ENCODE measurements around the gene FAM193B.
"Not testable (repeated sequence)": the region's sequence is repeated elsewhere in the genome, so short reads cannot be mapped to it uniquely, and the experiment has no call there.

FAM193B gene

DNA sequence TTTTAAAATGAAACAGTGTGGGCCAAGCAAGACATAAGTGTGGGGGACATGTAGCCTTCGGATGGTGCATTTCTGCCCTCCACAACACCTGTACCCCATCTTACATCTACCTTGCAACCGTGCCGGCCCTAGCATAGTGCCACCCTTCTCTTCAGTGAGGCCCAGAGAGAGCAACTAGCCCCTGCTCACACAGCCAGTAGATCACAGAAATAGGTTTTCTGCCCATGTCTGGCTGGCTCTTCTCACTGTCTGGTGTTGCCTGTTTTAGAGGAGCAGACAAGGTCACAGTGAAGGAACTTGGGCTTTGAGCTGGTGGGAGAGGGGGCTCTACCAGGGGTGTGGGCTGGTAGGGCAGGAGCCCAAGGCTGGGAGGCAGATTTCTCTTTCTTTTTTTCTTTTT is 68.1 kb downstream of the FAM193B start:
- no peak for DNase-seq (ENCODE audit: low spot score)

DNA sequence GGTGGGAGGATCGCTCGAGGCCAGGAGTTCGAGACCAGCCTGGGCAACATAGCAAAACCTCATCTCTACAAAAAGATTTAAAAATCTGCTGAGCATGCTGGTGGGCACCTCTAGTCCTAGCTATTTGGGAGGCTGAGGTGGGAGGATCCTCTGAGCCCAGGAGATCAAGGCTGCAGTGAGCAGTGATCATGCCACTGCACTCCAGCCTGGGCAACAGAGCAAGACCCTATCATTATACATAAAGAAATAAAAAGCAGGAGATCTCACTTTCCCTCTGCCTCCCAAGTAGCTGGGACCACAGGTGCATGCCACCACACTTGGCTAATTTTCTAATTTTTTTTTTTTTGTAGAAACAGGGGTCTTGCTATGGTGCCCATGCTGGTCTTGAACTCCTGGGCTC is 68.6 kb downstream of the FAM193B start:
- not testable (repeated sequence) for DNase-seq (ENCODE audit: low spot score)

DNA sequence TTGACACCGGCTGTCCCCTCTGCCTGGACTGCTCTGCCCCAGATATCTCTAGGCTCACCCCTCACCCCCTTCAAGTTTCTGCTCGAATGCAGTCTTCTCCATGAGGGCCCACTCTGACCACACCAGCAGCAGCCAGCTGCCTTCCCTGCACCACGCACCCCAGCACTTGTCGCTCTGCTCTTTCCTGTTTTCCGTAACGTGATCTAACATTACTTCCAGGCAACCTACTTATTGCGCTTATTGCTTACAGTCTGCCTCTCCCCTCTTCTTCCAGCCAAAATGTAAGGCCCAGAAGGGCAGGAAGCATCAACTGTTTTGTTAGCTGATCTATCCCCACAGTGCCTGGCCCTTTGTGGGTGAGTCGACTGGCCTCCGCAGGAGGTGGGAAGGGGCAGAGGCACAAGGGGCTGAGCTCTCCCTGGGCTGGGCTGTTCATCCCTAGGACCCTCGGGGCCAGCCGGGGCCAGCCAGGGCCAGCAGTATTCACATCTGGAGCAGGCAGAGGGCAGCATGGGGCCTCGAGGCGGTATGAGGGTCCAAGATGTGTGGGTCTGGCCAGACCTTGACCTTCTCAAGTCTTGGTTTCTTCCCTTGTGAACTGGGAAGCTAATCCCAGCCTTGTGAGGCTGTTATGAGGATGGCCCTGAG is 69.3 kb downstream of the FAM193B start:
- DNase-seq (ENCODE audit: low spot score), result no peak

DNA sequence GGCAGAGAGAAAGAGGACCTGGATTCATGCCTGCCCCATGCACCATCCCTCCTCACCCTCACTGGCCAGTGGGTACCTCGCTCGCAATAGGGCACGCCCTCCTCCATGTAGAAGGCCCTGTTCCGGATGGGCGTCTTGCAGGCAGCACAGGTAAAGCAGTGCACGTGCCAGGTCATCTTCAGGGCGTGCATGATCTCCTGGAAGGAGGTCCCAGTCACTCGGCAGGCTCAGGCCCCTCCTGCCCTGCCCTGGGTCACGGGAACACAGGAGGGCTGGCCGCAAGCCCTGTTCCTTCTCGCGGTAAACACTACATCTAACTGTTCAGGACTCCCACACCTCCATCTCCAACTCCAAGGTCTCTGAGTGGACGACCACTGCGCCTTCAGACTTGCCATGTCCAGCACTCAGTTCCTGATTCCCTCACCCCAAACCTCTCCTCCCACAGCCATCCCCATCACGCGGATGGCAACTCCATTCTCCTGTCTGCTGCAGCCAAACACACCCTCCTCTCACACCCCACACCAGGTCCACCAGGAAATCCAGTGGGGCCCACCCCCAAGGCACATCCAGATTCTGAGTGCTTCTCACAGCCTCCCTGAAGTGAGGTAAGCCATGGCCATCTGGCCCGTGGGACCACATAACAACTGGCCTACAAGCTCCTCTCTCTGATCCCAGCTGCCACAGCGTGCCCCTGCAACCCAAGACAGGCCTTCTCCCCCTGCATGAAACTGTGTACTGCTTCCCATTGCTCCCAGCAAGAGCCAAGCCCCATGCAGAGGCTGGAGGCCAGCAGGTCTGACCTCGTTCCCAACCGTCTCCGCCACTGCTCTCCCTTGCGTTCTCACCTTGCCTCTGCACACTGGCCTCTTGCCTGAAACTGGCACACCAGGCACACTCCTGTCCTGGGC is 70.1 kb downstream of the FAM193B start:
- DNase-seq (ENCODE audit: low spot score), result no peak

DNA sequence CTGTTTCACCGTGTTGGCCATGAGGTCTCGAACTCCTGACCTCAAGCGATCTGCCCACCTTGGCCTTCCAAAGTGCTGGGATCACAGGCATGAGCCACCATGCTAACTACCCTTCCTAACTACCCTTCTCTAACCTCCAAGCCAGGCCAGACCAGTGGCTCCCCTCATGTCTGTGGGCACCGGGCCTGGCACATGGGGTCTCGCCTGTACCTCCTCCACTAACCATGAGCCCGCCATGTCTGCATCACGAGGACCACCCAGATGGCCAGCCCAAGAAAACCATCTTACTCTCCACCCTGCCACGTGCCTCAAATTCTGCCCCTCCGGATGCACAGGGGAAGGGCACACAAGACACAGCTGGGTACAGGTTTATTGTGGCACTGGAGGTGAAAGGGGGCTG is 71.3 kb downstream of the FAM193B start:
- no peak for DNase-seq (ENCODE audit: low spot score)

DNA sequence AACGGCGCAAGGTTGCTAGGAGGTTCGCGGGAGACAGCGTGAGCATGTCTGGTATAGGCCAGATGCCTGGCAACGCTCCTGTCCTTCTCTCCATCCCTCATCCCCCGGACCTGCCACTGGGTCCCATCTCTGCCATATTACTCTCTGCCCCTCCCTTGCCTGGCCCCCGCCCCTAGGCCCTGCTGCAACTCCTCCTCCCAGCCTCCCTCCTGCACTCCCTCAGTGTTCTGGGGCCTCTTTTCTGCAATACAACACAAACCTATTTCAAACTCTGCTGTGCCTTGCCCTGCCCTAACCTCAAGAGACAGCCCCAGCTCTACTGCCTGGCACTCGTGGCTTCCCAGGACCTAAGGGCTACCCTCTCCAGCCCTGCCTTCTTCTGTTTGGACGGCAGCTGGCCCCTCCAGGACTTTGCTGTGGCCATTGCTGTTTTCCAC is 72.0 kb downstream of the FAM193B start:
- no peak for DNase-seq (ENCODE audit: low spot score)

DNA sequence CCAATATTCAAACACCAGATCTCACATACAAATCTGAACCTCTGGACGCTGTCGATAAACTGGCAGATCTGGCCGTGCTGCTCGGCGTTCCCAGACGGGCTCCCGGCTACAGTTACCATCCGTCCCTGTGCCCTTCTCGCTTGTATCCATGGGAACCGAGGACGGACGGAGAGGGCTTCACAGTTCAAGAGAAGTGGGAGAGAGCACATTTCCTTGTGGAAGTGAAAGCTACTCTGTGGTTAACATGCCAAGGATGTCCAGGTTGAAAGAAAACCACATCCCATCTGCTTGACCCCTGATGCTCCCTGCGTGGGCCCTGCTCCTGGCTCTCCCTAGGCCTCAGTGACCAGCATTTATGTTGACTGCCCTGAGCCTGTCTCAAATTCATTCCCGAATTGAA is 74.6 kb downstream of the FAM193B start:
- peak; percentile 60 for DNase-seq (ENCODE audit: low spot score)

DNA sequence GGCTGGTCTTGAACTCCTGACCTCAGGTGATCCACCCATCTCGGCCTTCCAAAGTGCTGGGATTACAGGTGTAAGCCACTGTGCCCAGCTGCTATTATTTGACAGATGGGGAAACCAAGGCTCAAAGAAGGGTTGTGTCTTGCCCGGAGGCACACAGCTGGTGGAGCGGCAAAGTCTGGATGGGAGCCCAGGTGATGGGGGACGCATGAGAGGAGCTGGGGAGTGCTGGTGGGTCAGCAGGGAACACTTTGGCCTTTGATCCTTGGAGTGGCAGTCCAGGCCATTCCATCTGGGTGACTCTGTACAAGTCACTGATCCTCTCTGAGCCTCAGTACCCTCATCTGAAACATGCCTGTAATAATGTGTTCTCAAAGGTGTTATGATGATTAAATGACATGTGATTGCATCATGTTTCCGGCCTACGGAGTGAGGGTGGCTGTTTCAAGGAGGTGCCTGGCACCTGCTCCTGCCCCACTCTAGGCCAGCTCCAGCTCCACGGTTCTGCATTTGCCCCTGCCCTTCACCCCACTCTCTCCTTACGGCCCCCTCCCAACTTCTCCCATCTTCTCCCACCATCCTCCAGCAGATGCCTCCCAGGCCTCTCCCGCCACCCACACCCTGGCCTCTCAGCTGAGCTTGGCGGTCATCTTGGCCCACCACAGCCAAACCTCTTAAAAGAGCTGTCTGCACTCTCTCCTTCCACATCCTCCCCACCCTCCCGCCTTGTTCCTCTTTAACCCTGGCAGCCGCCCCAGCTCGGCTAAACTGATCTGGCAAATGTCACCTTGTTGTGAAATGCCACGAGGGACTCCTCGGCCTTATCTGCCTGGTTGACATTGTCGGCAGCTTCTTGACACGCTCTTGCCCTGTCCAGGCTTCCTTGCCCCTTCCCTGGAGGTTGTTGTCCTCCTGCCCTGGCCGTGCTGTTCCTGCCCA is 75.4 kb downstream of the FAM193B start:
- peak; percentile 67 for DNase-seq (ENCODE audit: low spot score)

DNA sequence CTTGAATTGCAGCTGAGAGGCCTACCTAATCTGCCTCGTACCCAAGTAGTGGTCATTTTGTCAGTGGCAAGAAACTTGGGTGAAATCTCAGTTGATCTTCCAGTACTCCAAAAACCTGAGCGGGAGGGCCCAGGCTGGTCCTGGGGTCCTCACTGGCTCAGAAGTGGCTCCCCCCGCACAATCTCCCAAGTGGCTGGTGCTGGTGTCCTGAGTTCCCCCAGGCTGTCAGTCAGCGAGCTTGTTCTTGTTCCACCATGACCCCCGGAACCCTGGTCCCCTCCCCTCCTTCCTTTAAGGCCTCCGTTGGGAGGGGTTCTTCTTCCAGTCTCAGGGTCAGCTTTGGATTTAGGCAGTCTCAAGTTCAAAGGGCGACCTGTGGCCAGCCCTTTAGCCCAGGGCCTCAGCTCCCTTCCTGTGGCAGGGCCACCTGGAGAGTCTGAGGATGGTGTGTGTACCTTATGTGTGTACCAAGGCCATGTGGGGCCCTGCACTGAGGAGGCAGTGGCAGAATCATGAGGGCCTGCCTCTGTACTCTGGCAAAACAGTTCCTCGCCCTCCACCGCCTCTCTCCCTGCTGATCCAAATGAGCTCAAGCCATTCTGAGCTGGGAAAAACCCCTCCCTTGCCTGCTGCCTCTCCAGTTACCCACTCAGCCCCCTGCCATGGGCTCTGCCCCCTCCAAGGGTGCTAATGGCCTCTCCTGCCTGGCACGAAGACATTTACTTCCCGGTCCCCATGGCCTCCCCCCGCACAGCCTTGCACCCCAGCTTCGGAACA is 76.5 kb downstream of the FAM193B start:
- no peak for DNase-seq (ENCODE audit: low spot score)

DNA sequence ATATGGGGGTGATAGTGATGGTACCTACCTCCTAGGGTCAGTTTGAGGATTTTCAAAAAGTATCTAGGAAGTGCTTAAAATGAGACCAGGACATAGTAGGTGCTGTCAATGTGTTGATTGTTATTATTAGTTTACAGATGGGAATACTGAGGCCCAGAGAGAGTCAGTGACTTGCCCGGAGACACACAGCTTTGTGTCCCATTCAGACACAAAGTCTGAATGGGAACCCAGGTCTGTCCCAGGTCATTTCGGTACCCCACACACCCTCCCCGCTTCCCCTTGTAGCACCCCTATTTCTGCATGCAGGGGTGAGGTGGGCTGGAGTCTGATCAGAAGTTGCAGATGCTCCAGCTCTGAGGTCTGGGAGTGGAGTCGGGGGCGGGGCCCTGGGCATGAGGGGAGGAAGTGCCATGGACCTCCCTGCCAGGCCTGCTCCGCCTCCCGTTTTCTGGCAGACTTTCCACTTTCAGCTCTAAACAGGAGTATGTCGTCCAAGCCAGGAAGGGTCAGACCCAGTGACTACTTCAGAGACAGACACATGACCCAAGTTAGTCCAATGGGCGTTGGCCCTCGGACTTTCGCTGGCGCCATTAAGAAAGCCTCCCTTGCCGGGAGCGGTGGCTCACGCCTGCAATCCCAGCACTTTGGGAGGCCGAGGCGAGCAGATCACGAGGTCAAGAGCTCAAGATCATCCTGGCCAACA is 77.7 kb downstream of the FAM193B start:
- no peak for DNase-seq (ENCODE audit: low spot score)

DNA sequence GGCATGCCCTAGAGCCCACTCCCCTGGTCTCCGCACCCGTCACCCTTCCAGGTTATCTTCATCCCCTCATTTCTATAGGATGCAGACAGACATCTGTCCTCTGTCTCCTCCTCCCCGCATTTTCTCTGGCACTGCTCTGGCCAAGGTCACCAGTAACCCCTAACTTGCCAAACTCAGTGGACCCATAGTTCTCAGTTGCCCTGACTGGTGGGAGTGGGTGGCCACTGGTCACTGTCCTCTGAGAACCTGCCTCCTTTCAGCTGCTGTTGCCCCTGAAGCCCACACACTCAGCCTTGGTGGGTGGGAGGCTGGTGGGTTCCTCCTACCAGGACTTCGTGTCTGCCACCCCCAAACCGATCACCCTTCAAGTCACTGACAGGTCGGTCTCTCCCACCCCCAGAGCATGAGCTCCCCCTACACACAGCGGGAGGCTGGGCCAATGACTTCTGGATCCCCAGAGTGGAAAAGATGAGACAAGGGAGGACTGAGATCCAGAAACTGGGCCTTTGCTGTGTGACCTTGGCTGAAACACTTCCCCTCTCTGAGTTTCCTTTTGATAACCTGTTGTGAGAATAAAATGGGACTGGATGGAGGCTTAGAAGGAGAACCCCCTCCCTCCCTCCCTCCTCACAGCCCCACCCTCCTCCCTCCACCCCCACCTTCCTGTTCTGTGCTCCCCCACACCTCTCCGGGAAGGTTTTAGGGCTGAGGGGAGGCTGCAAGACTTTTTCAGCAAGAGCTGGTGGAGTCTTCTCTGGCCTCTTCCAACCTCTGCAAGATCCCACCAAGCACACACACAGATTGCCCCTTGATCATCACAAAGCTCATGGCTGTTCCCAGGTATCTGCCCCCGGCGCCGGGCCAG is 78.6 kb downstream of the FAM193B start:
- DNase-seq (ENCODE audit: low spot score), result no peak

DNA sequence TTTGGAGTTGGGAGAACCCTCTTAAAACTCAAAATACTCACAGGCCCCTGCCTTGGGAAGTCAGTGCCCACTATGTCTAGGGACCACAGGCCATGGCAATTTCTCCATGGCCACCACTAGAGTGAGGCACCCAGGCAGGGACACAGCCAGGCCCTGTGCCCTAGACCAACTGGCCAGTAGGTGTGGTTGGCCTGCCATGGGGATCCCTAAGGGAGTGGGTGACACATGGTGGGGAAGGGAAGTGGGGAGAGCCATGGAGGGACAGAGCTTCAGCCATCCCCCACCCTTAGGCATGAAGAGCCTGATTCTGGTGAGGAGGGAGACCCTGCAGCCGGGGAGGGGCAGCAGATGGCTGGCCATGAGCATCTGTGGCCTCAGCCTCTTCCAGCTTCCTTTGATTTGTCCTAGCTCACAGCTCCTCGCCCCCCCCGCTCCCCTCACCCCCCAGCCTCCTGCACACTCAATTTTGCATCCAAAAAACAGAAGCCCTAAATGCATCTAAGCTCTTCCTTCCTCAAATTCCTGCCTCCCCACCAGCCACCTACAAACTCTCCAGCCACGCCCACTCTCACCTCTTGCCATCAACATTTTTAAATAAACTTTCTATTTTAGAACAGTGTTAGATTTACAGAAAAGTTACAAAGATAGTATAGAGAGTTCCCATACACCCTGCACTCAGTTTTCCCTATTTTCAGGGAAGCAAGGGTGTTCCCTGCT is 79.4 kb downstream of the FAM193B start:
- DNase-seq (ENCODE audit: low spot score), result no peak

DNA sequence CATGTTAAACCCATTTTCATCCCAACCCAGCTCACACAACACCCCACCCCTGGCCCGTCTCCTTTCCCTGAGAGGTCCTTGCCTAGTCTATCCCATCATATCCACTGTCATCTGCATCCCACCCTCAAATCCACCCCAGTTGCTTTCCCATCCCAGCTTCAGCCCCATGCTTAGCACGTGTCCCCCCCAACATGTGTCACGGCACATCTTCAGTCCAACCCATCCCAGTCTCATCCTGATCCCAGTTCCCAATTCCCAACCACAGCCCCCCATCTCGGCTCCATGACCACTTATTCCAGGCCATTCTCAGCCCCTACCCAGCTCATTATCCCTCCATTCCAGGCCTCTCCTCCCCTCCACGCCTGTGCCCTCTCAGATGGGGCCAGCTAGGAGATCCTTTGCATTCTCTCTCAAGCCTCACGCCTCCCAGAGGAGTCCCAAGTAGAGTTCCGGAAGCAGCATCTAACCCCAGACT is 80.3 kb downstream of the FAM193B start:
- DNase-seq (ENCODE audit: low spot score), result no peak

DNA sequence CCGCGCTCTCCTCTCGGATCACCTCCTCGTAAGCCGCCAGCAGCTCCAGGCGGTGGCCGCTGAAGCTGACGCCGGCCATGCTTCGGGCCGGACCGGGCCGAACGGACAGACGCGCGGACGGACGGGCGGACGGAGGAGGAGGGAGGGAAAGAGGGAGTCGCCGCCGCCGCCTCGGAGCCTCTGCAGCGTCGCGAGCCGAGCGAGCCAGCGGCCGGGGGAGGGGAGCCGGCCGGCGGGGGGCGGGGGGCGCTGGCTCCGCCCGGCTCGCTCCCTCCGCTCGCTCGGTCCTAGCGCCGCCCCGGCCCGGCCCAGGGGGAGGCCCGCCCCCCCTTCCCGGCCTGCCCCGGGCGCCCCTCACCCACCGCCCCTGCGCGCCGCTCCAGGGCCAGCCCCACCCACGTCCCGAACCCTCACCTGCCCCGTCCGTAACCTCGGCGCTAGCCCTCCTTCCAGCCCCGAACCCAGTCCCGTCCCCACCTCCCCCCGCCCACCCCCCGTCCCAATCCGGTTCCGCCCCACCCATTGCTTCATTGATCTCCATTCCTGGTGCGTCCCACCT is 80.8 kb downstream of the FAM193B start, which contains the start of gene DBN1:
TSS of gene DBN1 (minus strand) at position 192 of the 559 bp plus-strand sequence. CDS start at position 79, 113 bp downstream.
- DNase-seq (ENCODE audit: low spot score), result peak; percentile 69

DNA sequence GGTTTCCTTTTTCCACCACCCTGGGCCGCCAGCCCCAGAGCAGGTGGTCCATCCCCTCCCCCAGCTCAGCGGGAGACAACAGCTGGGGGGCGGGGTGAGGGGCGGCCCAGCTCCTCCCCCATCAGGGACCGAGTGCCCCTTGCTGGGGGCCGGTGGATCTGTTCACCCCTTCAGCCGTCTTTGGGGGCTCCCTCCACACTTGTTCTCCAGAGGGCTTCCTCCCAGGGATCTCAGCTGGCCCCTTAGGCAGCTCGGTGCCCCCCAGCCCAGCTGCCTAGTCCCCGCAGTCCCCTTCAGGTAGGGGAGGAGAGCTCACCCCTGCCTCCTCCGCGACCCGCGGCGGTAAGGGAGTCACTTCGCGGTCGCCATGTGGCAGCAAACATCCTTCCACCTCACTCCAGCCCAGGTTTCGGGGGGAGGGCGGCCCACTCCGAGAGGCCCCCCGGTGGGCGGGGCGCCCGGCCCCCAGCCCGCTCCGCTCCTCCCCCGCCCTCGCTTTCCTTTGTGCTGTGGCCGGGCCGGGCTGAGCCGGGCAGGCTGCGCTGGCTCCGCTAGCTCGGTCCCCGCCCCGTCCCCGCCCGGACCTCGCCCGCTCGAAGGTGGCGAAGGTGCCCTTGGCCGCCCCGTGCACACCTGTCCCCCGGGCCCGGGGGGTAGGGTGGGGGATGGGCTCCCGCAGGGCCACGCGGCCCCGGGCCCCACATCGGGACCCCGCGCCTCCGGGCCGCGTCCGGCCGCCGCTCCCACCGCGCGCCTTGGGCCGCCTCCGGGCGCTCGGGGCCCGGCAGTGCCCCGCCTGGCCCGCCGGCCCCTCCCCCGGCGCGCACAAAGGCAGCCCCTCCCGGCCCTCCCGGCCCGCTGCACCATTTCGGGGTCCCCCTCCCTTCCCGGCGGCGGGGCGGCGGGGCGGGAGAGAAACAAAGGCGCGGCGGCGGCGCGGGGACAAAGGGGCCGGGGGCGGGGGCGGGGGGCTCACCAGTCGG is 81.6 kb downstream of the FAM193B start:
- peak; percentile 53 for DNase-seq (ENCODE audit: low spot score)

DNA sequence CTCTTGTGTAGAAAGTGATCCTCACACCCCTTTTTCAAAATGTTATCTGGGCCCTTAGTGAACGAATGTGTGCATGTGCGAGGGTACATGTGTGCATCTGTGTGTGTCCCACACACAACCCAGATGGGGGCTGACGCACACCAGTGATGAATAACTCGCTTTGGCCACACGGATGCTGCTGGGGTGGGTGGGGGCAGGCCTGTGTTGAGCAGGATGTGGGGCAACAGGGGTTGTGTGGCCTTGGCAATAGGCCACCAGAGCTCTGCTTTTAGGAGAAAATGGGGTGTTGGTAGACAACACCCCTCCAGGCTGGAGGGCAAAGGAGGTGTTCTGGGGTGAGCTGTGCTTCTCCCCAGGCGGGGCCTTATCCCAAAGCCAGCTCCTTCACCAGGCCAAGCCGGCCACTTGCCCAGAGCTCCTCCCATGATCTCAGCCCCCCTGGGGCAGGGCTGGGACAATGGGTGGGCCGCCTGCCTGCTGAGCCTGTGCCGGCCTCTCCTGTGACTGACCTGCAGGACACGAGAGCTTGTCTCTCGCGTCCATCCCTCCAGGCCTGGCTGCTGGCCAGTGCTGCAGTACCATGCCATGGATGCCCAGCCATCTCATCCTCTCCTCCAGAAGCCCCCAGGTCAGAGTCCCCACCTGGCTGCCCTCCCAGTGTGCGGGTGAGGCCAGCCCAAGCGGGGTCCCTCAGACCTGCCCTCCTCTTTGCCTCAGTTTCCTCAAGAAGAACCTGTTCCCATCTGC is 82.6 kb downstream of the FAM193B start:
- no peak for DNase-seq (ENCODE audit: low spot score)
